ENCODE results near the gene AHCYL2. TPM values are rescaled to one million over a fixed set of nuclear protein-coding genes. Genes with fewer than 3 reads are reported as not detected.

AHCYL2 gene
- total RNA-seq, 1 experiment from 2014 or later, result 17.0 TPM

DNA sequence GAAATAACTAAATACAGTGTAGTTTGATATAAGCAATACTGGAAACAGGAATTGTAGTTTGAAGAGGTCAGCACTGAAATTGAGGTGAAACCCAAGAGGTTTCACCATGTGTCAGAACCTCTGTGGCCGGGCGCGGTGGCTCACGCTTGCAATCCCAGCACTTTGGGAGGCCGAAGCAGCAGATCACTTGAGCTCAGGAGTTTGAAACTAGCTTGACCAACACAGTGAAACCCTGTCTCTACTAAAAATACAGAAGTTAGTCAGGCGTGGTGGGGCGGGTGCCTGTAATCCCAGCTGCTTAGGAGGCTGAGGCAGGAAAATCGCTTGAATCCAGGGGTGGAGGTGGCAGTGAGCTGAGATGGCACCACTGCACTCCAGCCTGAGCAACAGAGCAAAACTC is 13.7 kb downstream of the AHCYL2 start:
- H3K79me2 ChIP-seq (ENCODE audit: insufficient read depth, low read length), result no peaks in the 10 kb centered on the region
- TF ChIP-seq JUND (IDR thresholded peaks at IDR 0.05) (no peak), ELF1 (IDR thresholded peaks at IDR 0.05; ENCODE audit: borderline replicate concordance, low read depth) (no peak), SRF (IDR thresholded peaks at IDR 0.05; ENCODE audit: low read depth) (no peak), YY1 (IDR thresholded peaks at IDR 0.05; ENCODE audit: extremely low read depth, insufficient replicate concordance, low read depth, low read length) (no peak), SP1 (IDR thresholded peaks at IDR 0.05; ENCODE audit: low read depth) (no peak), FOSL1 (IDR thresholded peaks at IDR 0.05; ENCODE audit: low read depth) (no peak), CTCF (IDR thresholded peaks at IDR 0.05 in 2 of 3, conservative IDR thresholded peaks at IDR 0.05 in 1 of 3; ENCODE audit: borderline replicate concordance in 1 of 3, insufficient read depth in 1 of 3, low read depth in 2 of 3, low read length in 2 of 3) (no peak), EZH2phosphoT487 (IDR thresholded peaks at IDR 0.05; ENCODE audit: borderline replicate concordance) (no peak), ATF3 (IDR thresholded peaks at IDR 0.05) (no peak), ZFX (IDR thresholded peaks at IDR 0.05) (no peak), TCF7L2 (IDR thresholded peaks at IDR 0.05; ENCODE audit: borderline replicate concordance, extremely low read depth, insufficient read depth, insufficient read length) (no peak), REST (IDR thresholded peaks at IDR 0.05; ENCODE audit: low read depth) (no peak), EZH2 (IDR thresholded peaks at IDR 0.05) (no peak), EGR1 (IDR thresholded peaks at IDR 0.05; ENCODE audit: low read depth) (no peak), POLR2AphosphoS5 (IDR thresholded peaks at IDR 0.05; ENCODE audit: low read depth, low read length) (no peak), CEBPB (IDR thresholded peaks at IDR 0.05; ENCODE audit: low read depth) (no peak), ZNF274 (IDR thresholded peaks at IDR 0.05; ENCODE audit: low read depth, low read length) (no peak), CBX3 (IDR thresholded peaks at IDR 0.05; ENCODE audit: low read depth) (no peak), SIN3A (IDR thresholded peaks at IDR 0.05; ENCODE audit: low read depth) (no peak)
- TF ChIP-seq, protein P1, sequence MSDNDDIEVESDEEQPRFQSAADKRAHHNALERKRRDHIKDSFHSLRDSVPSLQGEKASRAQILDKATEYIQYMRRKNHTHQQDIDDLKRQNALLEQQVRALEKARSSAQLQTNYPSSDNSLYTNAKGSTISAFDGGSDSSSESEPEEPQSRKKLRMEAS (IDR thresholded peaks at IDR 0.05), result no peak
- intact Hi-C loops (cut with micrococcal nuclease), result no loop called here
- no peak overlapping the region for H3K9ac ChIP-seq (ENCODE audit: low read length)
- ChIA-PET CTCF (no interaction called here), RAD21 (ENCODE audit: low non-redundant PET in 1 of 2, low total read pairs in 2 of 2, uncharacterized antibody in 2 of 2, unreplicated experiment in 2 of 2) (no interaction called here), POLR2A (no interaction called here)
- no peak overlapping the region for H3K4me3 ChIP-seq (replicated peaks in 1 of 2; ENCODE audit: low read depth in 1 of 2, low read length in 2 of 2)
- H3K9me3 ChIP-seq (ENCODE audit: control insufficient read depth in 1 of 2, insufficient read depth in 1 of 2, low read depth in 1 of 2, low read length in 2 of 2), result no peaks in the 10 kb centered on the region
- H3K9me2 ChIP-seq (ENCODE audit: insufficient read depth), result no peaks in the 10 kb centered on the region
- H3K27ac ChIP-seq (ENCODE audit: low read depth, low read length), result no peak overlapping the region
- ATAC-seq (no peak), DNase-seq (ENCODE audit: low read depth, low spot score) (no peak)
- no peaks in the 10 kb centered on the region for H3K27me3 ChIP-seq (ENCODE audit: insufficient read depth, low read length)
- no TSS peak for BruUV-seq (replicated peaks)
- no peaks in the 10 kb centered on the region for H3K36me3 ChIP-seq (ENCODE audit: control insufficient read depth in 1 of 2, insufficient read depth in 2 of 2, low read length in 2 of 2)
- H3K4me2 ChIP-seq (ENCODE audit: low read length), result no peak overlapping the region
- no peaks in the 10 kb centered on the region for H4K20me1 ChIP-seq (ENCODE audit: insufficient read depth)
- H2AFZ ChIP-seq (ENCODE audit: low read depth, low read length, poor library complexity, severe bottlenecking), result no peak overlapping the region
- H3K4me1 ChIP-seq (ENCODE audit: control insufficient read depth in 1 of 2, insufficient read depth in 2 of 2, low read length in 2 of 2), result no peaks in the 10 kb centered on the region

All from HCT116 (cell line).